Loucy (cell line): ENCODE measurements around the gene GLG1.

Source experiments
- H2AFZ ChIP-seq: fragments of 200-600 bp; sonication (generic); 2 replicates; pipeline ENCODE4 v1.6.0; 2016; ENCODE audit warnings: antibody characterized with exemption, mild to moderate bottlenecking, low read length, moderate library complexity
- H3F3A ChIP-seq: fragments of 200-600 bp; 2 replicates; pipeline ENCODE4 v1.6.0; 2016; ENCODE audit warnings: antibody characterized with exemption, low read depth, mild to moderate bottlenecking
- H3K27me3 ChIP-seq: fragments of 200-600 bp; sonication (generic); 2 replicates; pipeline ENCODE4 v1.6.1; 2014; ENCODE audit warnings: low read length, mild to moderate bottlenecking; ENCODE audit not compliant: insufficient read depth, poor library complexity, severe bottlenecking
- H3K36me3 ChIP-seq: fragments of 200-600 bp; sonication (generic); 2 replicates; pipeline ENCODE4 v1.6.1; 2016; ENCODE audit warnings: low read length; ENCODE audit not compliant: insufficient read depth
- H3K4me1 ChIP-seq: fragments of 200-600 bp; sonication (generic); 2 replicates; pipeline ENCODE4 v1.5.1; 2014; ENCODE audit warnings: low read length, mild to moderate bottlenecking; ENCODE audit not compliant: insufficient read depth, poor library complexity, severe bottlenecking
- H3K4me2 ChIP-seq: fragments of 200-600 bp; sonication (generic); 2 replicates; pipeline ENCODE4 v1.6.0; 2014; ENCODE audit warnings: antibody characterized with exemption, low read length, low read depth, mild to moderate bottlenecking; ENCODE audit not compliant: poor library complexity, severe bottlenecking
- H3K4me3 ChIP-seq: fragments of 200-600 bp; sonication (generic); 2 replicates; pipeline ENCODE4 v1.5.1; 2014; ENCODE audit warnings: low read length, mild to moderate bottlenecking, mixed read lengths; ENCODE audit not compliant: poor library complexity, severe bottlenecking
- H3K79me2 ChIP-seq: fragments of 200-600 bp; sonication (generic); 2 replicates; pipeline ENCODE4 v1.6.1; 2014; ENCODE audit warnings: low read length; ENCODE audit not compliant: insufficient read depth
- H3K9ac ChIP-seq: fragments of 200-600 bp; sonication (generic); 2 replicates; pipeline ENCODE4 v1.6.0; 2014; ENCODE audit warnings: mild to moderate bottlenecking, low read depth, low read length, moderate library complexity; ENCODE audit not compliant: poor library complexity, severe bottlenecking
- H3K9me2 ChIP-seq: fragments of 200-600 bp; sonication (generic); replicated peaks from 2 replicates; pipeline ENCODE4 v1.6.1; 2016; ENCODE audit warnings: low read depth, low read length, mixed read lengths
- H3K9me3 ChIP-seq: fragments of 200-600 bp; sonication (generic); 2 replicates; pipeline ENCODE4 v1.6.1; 2014; ENCODE audit warnings: mild to moderate bottlenecking, antibody characterized with exemption, low read length, low read depth; ENCODE audit not compliant: insufficient read depth
- H4K20me1 ChIP-seq: fragments of 200-600 bp; sonication (generic); 2 replicates; pipeline ENCODE4 v1.6.0; 2014; ENCODE audit warnings: antibody characterized with exemption, low read length, mild to moderate bottlenecking; ENCODE audit not compliant: insufficient read depth, poor library complexity, severe bottlenecking
- EZH2phosphoT487 ChIP-seq: fragments of 200-600 bp; IDR thresholded peaks from 2 replicates; pipeline ENCODE4 v1.6.1; 2018; ENCODE audit warnings: antibody characterized with exemption, mild to moderate bottlenecking, moderate library complexity, borderline replicate concordance
- TF ChIP-seq, protein P1 (sequence below): fragments of 200-600 bp; sonication (generic); conservative IDR thresholded peaks from 2 replicates; pipeline ENCODE4 v1.5.1; 2014; ENCODE audit warnings: mild to moderate bottlenecking, antibody characterized with exemption, low read length

The GLG1 gene

DNA sequence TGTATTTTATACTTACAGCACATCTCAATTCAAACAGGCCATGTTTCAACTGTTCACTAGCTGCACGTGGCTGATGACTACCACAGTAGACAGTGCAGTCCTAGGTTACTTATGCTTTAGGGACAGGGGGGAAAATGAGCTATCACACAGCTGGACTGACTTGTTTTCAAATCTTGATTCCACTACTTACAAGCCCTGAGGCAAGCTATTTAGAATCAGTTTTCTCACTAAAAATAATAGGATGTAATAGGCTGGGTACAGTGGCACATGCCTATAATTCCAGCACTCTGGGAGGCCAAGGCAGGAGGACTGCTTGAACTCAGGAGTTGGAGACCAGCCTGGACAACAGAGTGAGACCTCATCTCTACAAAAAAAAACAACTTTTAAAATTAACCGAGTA lies 10.3 kb downstream of the GLG1 start:
- Histone ChIP-seq H3K4me1 (peaks cover 20% of the 10 kb centered on the region), H3K79me2 (peaks cover 77% of the 10 kb centered on the region), H3K4me2 (no peak overlapping the region), H3K36me3 (no peaks in the 10 kb centered on the region), H4K20me1 (peaks cover 27% of the 10 kb centered on the region), H3F3A (no peaks in the 10 kb centered on the region; the same call in 1 of the 2 replicates), H3K27me3 (no peaks in the 10 kb centered on the region), H3K9me2 (no peaks in the 10 kb centered on the region), H2AFZ (no peak overlapping the region), H3K9ac (no peak overlapping the region), H3K4me3 (no peak overlapping the region), H3K9me3 (no peaks in the 10 kb centered on the region)
- TF ChIP-seq EZH2phosphoT487, result no peak
- TF ChIP-seq, protein P1, sequence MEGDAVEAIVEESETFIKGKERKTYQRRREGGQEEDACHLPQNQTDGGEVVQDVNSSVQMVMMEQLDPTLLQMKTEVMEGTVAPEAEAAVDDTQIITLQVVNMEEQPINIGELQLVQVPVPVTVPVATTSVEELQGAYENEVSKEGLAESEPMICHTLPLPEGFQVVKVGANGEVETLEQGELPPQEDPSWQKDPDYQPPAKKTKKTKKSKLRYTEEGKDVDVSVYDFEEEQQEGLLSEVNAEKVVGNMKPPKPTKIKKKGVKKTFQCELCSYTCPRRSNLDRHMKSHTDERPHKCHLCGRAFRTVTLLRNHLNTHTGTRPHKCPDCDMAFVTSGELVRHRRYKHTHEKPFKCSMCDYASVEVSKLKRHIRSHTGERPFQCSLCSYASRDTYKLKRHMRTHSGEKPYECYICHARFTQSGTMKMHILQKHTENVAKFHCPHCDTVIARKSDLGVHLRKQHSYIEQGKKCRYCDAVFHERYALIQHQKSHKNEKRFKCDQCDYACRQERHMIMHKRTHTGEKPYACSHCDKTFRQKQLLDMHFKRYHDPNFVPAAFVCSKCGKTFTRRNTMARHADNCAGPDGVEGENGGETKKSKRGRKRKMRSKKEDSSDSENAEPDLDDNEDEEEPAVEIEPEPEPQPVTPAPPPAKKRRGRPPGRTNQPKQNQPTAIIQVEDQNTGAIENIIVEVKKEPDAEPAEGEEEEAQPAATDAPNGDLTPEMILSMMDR, result no peak

DNA sequence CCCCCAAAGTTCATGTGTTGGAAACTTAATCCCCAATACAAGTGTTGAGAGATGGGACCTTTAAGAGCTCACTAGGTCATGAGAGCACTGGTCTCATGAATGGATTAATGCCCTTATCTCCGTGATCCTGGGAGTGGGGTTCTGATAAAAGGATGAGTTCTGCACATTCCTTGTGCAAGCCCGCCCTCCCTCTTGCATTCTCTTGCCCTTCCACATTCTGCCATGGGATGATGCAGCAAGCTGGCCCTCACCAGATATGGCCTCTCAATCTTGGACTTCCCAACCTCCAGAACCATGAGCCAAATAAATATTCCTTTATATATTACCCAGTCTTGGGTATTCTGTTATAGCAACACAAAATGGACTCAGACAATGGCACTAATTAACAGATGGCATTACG lies 14.1 kb downstream of the GLG1 start:
- no peak overlapping the region for H3K9ac ChIP-seq
- peaks cover 64% of the 10 kb centered on the region for H3K79me2 ChIP-seq
- H3K36me3 ChIP-seq, result no peaks in the 10 kb centered on the region
- no peak overlapping the region for H3K4me2 ChIP-seq
- H3K4me1 ChIP-seq, result peaks cover 9% of the 10 kb centered on the region
- H3K4me3 ChIP-seq, result no peak overlapping the region
- H3K27me3 ChIP-seq, result no peaks in the 10 kb centered on the region
- no peak overlapping the region for H2AFZ ChIP-seq
- TF ChIP-seq EZH2phosphoT487, result no peak
- TF ChIP-seq, protein P1, result no peak
- H4K20me1 ChIP-seq, result peaks cover 11% of the 10 kb centered on the region
- no peaks in the 10 kb centered on the region for H3K9me2 ChIP-seq
- no peaks in the 10 kb centered on the region for H3K9me3 ChIP-seq
- no peaks in the 10 kb centered on the region for H3F3A ChIP-seq

DNA sequence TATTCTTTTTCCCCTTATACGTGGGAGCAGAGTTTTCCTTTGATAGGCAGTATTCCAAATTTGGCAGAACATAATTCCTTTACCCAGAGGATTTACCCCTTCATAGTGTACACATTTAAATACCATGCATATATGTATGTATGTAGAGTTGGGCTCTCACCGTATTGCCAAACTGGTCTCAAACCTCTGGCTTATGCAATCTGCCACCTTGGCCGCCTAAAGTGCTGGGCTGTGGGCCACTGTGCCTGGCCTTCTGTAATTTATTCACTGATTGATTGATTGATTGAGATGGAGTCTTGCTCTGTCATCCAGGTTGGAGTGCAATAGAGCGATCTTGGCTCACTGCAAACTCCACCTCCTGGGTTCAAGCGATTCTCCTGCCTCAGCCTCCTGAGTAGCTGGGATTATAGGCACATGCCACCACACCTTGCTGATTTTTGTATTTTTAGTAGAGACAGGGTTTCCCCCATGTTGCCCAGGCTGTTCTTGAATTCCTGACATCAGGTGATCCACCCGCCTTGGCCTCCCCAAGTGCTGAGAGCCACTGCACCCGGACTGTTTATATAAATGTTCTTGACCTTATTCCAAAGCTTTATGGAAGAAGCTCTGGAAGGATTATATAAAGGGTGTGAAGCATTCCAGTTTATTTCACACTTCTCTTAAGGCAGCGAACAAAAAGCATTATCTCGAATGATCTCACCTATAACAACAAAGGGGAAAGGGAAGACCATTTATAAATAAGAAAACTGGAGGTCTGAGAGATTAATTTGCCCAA lies 14.9 kb downstream of the GLG1 start:
- no peak overlapping the region for H2AFZ ChIP-seq

More for the DNA sequence above, 14.9 kb downstream of the GLG1 start:
- H3K4me3 ChIP-seq, result no peak overlapping the region
- no peak for TF ChIP-seq EZH2phosphoT487
- TF ChIP-seq, protein P1, result no peak
- H3K9me2 ChIP-seq, result no peaks in the 10 kb centered on the region
- peaks cover 9% of the 10 kb centered on the region for H3K4me1 ChIP-seq
- H3K9ac ChIP-seq, result no peak overlapping the region
- peaks cover 69% of the 10 kb centered on the region for H3K79me2 ChIP-seq
- H3K4me2 ChIP-seq, result no peak overlapping the region
- H3K9me3 ChIP-seq, result no peaks in the 10 kb centered on the region
- H3F3A ChIP-seq, result no peaks in the 10 kb centered on the region
- no peaks in the 10 kb centered on the region for H3K36me3 ChIP-seq
- peaks cover 13% of the 10 kb centered on the region for H4K20me1 ChIP-seq
- H3K27me3 ChIP-seq, result no peaks in the 10 kb centered on the region
